GM12872 (cell line): ENCODE results near the gene CCDC88B.

Experiments
- CTCF ChIP-seq: IDR thresholded peaks from 3 replicates; pipeline ENCODE4 v1.5.1; 2011; ENCODE audit warnings: low read depth, mild to moderate bottlenecking, low read length, moderate library complexity; ENCODE audit not compliant: insufficient read depth

Gene CCDC88B

DNA sequence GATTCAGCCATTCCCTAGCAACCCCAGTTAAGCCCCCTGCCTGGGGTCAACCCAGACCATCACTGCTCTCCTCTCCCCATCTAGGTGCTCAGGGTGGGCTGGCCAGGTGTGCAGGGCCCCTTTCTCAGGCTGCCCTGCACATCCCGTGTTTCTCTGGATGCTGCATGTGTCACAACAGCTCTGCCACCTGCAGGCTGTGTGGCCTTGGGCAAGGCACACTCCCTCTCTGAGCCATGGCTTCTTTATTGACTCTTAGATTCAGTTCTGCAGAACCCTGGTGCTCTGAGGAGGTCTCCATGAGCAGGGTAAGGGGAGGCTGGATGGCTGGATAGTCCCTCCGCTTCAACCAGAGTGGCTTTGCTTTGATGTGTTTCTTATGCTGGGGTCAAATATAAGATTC lies 43.6 kb downstream of the CCDC88B start:
- TF ChIP-seq CTCF = no peak

DNA sequence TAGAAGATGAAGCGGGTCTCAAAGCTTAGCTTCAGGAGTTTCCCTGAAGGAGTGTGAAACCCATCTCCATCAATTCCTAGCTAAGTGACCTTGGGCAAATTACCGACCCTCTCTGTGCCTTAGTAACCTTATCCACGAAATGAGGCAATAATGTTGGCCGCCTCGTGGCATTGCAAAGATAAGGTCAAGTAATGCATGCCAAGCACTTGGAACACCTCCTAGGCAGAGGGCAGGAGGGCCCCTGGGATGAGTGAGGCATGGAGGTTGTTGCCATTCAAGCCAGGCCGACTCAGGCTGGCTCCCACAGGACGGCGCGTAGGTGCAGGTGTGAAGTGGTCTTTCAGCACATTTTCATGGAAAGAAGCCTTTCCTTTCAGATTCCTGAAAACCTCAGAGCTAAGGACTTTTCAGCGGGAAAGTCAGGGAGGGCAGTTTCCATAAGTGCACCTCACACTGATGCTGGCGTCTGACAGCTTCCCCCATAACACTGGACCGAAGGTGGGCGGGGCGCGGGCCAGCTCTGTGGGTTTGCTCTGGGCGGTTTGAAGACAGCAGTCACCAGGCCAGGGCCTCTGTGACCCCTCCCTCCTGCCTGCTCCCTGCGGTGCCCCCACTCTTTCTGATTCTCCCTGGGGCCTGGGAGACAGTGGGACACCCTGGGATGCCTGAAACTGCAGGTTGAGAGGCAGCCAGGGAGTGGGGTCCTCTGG lies 44.2 kb downstream of the CCDC88B start:
- TF ChIP-seq CTCF = no peak

DNA sequence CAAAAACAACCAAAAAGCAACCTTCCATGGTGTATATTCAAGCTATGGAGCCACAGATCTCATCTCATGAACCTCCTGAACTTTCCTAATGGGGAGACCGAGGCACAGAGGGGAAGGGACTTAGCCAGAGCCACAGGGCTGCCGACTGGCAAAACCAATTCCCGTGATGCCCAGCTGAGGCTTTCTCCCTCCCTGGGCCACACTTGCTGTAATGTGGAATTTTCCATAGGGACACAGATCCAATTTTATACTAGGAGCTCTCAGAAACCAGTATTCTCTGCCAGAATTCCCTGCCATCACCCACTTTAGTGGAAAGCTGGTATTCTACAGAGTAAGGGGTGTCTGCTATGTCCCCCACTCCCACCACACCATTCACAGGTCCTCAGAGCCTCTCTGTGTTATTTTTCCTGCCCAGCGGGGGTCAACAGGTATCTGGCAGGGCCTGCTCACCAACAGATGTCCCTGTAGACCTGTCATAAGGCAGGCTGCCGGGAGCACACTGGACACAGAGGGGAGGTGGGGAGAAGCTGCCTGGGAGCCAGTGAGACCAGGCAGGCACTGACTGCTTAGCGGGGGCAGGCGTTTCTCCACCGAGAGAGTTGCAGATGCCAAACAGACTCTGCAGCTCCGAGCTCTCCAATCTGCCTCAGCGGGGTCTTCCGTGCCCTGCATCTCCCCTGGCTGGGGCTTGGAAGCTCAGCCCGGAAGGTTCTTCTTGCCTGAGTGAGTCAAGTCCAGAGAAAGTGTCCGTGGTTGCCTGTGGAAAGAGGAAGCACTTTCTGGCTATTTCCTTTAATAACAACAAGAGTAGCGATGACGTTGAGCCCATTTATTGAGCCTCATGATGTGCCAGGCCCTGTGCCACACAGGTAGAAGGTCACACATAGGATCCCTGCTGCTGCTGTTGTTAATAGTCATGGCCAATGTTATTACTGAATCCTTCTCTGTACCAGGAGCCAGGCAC lies 45.3 kb downstream of the CCDC88B start:
- TF ChIP-seq CTCF = no peak

DNA sequence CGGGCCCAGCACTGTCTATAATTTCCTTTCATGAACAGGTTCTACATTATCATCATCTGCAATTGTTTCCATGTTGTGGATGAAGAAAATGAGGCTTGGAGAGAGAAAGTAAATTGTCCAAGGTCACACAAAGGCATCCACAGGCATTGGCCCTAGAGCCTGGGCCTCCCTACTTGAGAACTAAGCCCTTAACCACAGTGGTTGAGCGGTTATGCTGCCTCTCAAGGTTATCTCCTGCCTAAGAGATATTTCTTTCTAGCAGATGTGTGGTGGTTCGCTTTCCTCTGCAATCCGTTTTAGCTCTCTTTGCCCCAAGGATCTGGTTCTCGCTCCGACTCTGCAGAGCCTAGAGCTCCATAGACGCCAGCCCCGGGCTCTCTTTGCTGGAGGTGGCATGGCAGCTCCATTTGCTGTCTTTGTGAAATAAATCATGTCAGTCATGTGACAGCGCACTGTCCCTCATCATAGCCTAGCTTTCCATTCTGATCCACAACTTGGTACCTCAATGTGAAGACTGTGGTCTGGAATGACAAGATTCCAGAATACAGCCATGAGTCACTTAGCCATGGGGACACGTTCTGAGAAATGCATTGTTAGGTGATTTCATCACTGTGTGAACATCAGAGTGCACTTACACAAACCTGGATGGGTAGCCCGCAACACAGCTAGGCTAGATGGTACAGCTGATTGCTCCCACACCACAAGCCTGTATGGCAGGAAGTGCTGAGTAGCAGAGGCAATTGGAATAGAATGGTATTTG lies 46.1 kb downstream of the CCDC88B start:
- no peak for TF ChIP-seq CTCF

- no peak for TF ChIP-seq CTCF
Measured at GRCh38 chr11:64387916-64388315, 47.9 kb downstream of the CCDC88B start.

GRCh38 chr11:64388894-64389293 lies 48.9 kb downstream of the CCDC88B start:
- no peak for TF ChIP-seq CTCF

DNA sequence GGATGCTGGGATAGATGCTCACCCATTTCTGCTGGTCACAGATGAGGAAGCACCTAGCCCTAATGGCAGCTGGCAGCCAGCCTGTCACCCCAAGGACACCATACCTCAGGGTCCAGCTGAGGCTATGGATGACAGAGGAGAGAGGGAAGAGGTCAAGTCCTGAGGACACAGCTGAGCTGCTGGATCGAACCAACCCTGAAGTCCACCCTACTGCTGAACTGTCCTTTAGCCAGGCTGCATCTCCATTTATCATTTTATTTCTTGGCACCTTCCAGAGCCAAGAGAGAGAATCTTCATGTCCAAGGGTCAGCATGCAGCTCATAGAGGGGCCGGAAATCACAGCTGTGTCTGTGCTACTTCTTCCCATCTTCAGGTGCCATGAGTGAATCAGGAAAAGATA lies 49.8 kb downstream of the CCDC88B start:
- TF ChIP-seq CTCF = no peak
